ENCODE data around the gene SLC12A2. TPM values are rescaled to one million over a fixed set of nuclear protein-coding genes. Genes with fewer than 3 reads are reported as not detected.

The SLC12A2 gene
- total RNA-seq, 1 experiment from 2014 or later: 41.2 TPM

GRCh38 chr5:128036950-128037349 is 46.6 kb upstream of the SLC12A2 start:
- Histone ChIP-seq H3K4me2 (ENCODE audit: low read length) (peak overlapping the region; percentile 3; the same call in 1 of the 2 replicates), H3K27ac (ENCODE audit: low read depth, low read length) (no peak overlapping the region)

GRCh38 chr5:128038643-128039042 is 44.9 kb upstream of the SLC12A2 start:
- ChIA-PET POLR2A (no interaction called here), CTCF (interaction anchor here (1.0 kb wide), 1 partner anchor 160 kb away, joined by 3 read pairs; no protein-coding TSS in a partner anchor), RAD21 (ENCODE audit: low non-redundant PET in 1 of 2, low total read pairs in 2 of 2, uncharacterized antibody in 2 of 2, unreplicated experiment in 2 of 2) (no interaction called here)
- peak; percentile 77 for DNase-seq (ENCODE audit: low read depth, low spot score)
- H3K27ac ChIP-seq (ENCODE audit: low read depth, low read length): peak overlapping the region; percentile 83; the same call in 1 of the 2 replicates
- peaks cover 42 to 55% of the 10 kb centered on the region in 2 experiments for H3K4me1 ChIP-seq (ENCODE audit: control insufficient read depth in 1 of 2, insufficient read depth in 2 of 2, low read length in 2 of 2)
- no TSS peak for BruUV-seq (replicated peaks)
- H3K9ac ChIP-seq (ENCODE audit: low read length): no peak overlapping the region
- H2AFZ ChIP-seq (ENCODE audit: low read depth, low read length, poor library complexity, severe bottlenecking): no peak overlapping the region
- no peaks in the 10 kb centered on the region for H3K9me2 ChIP-seq (ENCODE audit: insufficient read depth)
- no peaks in the 10 kb centered on the region for H3K27me3 ChIP-seq (ENCODE audit: insufficient read depth, low read length)
- H4K20me1 ChIP-seq (ENCODE audit: insufficient read depth): no peaks in the 10 kb centered on the region
- no peaks in the 10 kb centered on the region; a peak in 1 of 4 replicates for H3K36me3 ChIP-seq (ENCODE audit: control insufficient read depth in 1 of 2, insufficient read depth in 2 of 2, low read length in 2 of 2)
- intact Hi-C loops (cut with micrococcal nuclease): no loop called here
- no peak overlapping the region; a peak in 1 of 4 replicates for H3K4me3 ChIP-seq (replicated peaks in 1 of 2; ENCODE audit: low read depth in 1 of 2, low read length in 2 of 2)
- H3K4me2 ChIP-seq (ENCODE audit: low read length): peak overlapping the region; percentile 68
- no peaks in the 10 kb centered on the region for H3K79me2 ChIP-seq (ENCODE audit: insufficient read depth, low read length)
- ATAC-seq: peak; percentile 78
- H3K9me3 ChIP-seq (ENCODE audit: control insufficient read depth in 1 of 2, insufficient read depth in 1 of 2, low read depth in 1 of 2, low read length in 2 of 2): no peaks in the 10 kb centered on the region
- TF ChIP-seq RAD21 (IDR thresholded peaks at IDR 0.05; ENCODE audit: low read depth) (no peak), SRF (IDR thresholded peaks at IDR 0.05; ENCODE audit: low read depth) (no peak), SP1 (IDR thresholded peaks at IDR 0.05; ENCODE audit: low read depth) (peak; percentile 68), YY1 (IDR thresholded peaks at IDR 0.05; ENCODE audit: extremely low read depth, insufficient replicate concordance, low read depth, low read length) (no peak), ELF1 (IDR thresholded peaks at IDR 0.05; ENCODE audit: borderline replicate concordance, low read depth) (no peak), FOSL1 (IDR thresholded peaks at IDR 0.05; ENCODE audit: low read depth) (peak; percentile 72), TCF7L2 (IDR thresholded peaks at IDR 0.05; ENCODE audit: borderline replicate concordance, extremely low read depth, insufficient read depth, insufficient read length) (peak; percentile 48), POLR2A (IDR thresholded peaks at IDR 0.05; ENCODE audit: borderline replicate concordance, extremely low read depth, insufficient read depth, insufficient read length) (no peak), REST (IDR thresholded peaks at IDR 0.05; ENCODE audit: low read depth) (no peak), EZH2phosphoT487 (IDR thresholded peaks at IDR 0.05; ENCODE audit: borderline replicate concordance) (no peak), SIN3A (IDR thresholded peaks at IDR 0.05; ENCODE audit: low read depth) (peak; percentile 46; the same call in 1 of the 2 replicates), ZFX (IDR thresholded peaks at IDR 0.05) (no peak), JUND (IDR thresholded peaks at IDR 0.05) (peak; percentile 82), ZBTB33 (IDR thresholded peaks at IDR 0.05; ENCODE audit: extremely low read depth, insufficient replicate concordance, low read length) (no peak), MAX (IDR thresholded peaks at IDR 0.05) (no peak), CBX3 (IDR thresholded peaks at IDR 0.05; ENCODE audit: low read depth) (peak; percentile 55; the same call in 1 of the 2 replicates)

More at GRCh38 chr5:128036950-128037349, 46.6 kb upstream of the SLC12A2 start:
- Histone ChIP-seq H3K9me2 (ENCODE audit: insufficient read depth) (no peaks in the 10 kb centered on the region), H3K4me1 (ENCODE audit: control insufficient read depth in 1 of 2, insufficient read depth in 2 of 2, low read length in 2 of 2) (peaks cover 42 to 55% of the 10 kb centered on the region in 2 experiments), H2AFZ (ENCODE audit: low read depth, low read length, poor library complexity, severe bottlenecking) (no peak overlapping the region), H3K9ac (ENCODE audit: low read length) (no peak overlapping the region), H3K27me3 (ENCODE audit: insufficient read depth, low read length) (no peaks in the 10 kb centered on the region), H3K9me3 (ENCODE audit: control insufficient read depth in 1 of 2, insufficient read depth in 1 of 2, low read depth in 1 of 2, low read length in 2 of 2) (no peaks in the 10 kb centered on the region), H4K20me1 (ENCODE audit: insufficient read depth) (no peaks in the 10 kb centered on the region), H3K79me2 (ENCODE audit: insufficient read depth, low read length) (peaks cover 5% of the 10 kb centered on the region; the same call in 1 of the 2 replicates), H3K4me3 (replicated peaks in 1 of 2; ENCODE audit: low read depth in 1 of 2, low read length in 2 of 2) (no peak overlapping the region), H3K36me3 (ENCODE audit: control insufficient read depth in 1 of 2, insufficient read depth in 2 of 2, low read length in 2 of 2) (no peaks in the 10 kb centered on the region; a peak in 1 of 4 replicates)
- TF ChIP-seq CEBPB (IDR thresholded peaks at IDR 0.05; ENCODE audit: low read depth): peak; percentile 17; the same call in 1 of the 2 replicates
- TF ChIP-seq SP1 (IDR thresholded peaks at IDR 0.05; ENCODE audit: low read depth): no peak
- no TSS peak for BruUV-seq (replicated peaks)
- CTCF ChIA-PET: no interaction called here
- RAD21 ChIA-PET (ENCODE audit: low non-redundant PET in 1 of 2, low total read pairs in 2 of 2, uncharacterized antibody in 2 of 2, unreplicated experiment in 2 of 2): no interaction called here
- DNase-seq (ENCODE audit: low read depth, low spot score) (no peak), ATAC-seq (no peak)
- POLR2A ChIA-PET: no interaction called here
- intact Hi-C loops (cut with micrococcal nuclease): no loop called here

Measured in HCT116 (cell line).